Measurements from ENCODE around the gene CRYBG3.

GRCh38 chr3:97927704-97928103 lies 105.9 kb downstream of the CRYBG3 start:
- TF ChIP-seq, protein P1, sequence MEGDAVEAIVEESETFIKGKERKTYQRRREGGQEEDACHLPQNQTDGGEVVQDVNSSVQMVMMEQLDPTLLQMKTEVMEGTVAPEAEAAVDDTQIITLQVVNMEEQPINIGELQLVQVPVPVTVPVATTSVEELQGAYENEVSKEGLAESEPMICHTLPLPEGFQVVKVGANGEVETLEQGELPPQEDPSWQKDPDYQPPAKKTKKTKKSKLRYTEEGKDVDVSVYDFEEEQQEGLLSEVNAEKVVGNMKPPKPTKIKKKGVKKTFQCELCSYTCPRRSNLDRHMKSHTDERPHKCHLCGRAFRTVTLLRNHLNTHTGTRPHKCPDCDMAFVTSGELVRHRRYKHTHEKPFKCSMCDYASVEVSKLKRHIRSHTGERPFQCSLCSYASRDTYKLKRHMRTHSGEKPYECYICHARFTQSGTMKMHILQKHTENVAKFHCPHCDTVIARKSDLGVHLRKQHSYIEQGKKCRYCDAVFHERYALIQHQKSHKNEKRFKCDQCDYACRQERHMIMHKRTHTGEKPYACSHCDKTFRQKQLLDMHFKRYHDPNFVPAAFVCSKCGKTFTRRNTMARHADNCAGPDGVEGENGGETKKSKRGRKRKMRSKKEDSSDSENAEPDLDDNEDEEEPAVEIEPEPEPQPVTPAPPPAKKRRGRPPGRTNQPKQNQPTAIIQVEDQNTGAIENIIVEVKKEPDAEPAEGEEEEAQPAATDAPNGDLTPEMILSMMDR (conservative IDR thresholded peaks at IDR 0.05 in 1 of 2, IDR thresholded peaks at IDR 0.05 in 1 of 2; ENCODE audit: low read depth in 1 of 2, low read length in 2 of 2): no peak
- no peak for TF ChIP-seq EZH2 (IDR thresholded peaks at IDR 0.05; ENCODE audit: low read length, missing control alignments)

Measured in fibroblast of lung (primary cell).